Nephron (organoid): ENCODE results near the gene GADD45G.

ENCODE experiments used
- H3K27ac Mint-ChIP-seq, 3 experiments: 2 replicates each; pipeline ENCODE4 v1.8.0; 2020; ENCODE audit warnings: mixed read lengths in 3 of 3, mild to moderate bottlenecking in 2 of 3, moderate library complexity in 1 of 3
- H3K27me3 Mint-ChIP-seq: 2 replicates; pipeline ENCODE4 v1.8.0; 2021; ENCODE audit warnings: low read depth, mild to moderate bottlenecking, moderate library complexity, mixed read lengths
- H3K36me3 Mint-ChIP-seq: 2 replicates; pipeline ENCODE4 v1.8.0; 2020; ENCODE audit warnings: low read depth, mixed read lengths
- H3K4me1 Mint-ChIP-seq: 2 replicates; pipeline ENCODE4 v1.8.0; 2020; ENCODE audit warnings: mixed read lengths
- H3K4me3 Mint-ChIP-seq, 3 experiments: 2 replicates each; pipeline ENCODE4 v1.8.0; 2020; ENCODE audit warnings: mild to moderate bottlenecking in 3 of 3, mixed read lengths in 3 of 3, moderate library complexity in 2 of 3
- H3K9me3 Mint-ChIP-seq: 2 replicates; pipeline ENCODE4 v1.8.0; 2020; ENCODE audit warnings: mixed read lengths
- TF ChIP-seq, protein P1 (sequence below), 3 experiments: fragments of 200-600 bp; sonication (generic); IDR thresholded peaks; one replicate each; pipeline ENCODE4 v1.5.0; 2021; ENCODE audit warnings: antibody characterized with exemption in 3 of 3; ENCODE audit not compliant: unreplicated experiment in 3 of 3

Gene GADD45G

DNA sequence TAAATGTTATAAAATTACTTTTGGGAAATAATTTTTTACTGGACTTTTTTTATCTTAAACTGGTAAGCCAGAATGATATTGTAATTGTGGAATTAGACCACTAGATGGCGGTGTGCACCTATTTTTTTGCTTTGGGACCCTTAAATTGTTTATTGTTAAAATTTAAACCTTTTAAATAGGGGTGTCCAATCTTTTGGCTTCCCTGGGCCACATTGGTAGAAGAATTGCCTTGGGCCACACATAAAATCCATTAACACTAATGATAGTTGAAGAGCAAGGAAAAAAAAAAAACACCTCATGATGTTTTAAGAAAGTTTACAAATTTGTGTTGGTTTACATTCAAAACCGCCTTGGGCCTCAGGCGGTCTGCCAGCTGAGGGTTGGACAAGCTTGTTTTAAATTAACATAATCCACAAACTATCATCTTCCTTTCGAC lies 28.4 kb upstream of the GADD45G start:
- no peak overlapping the region for H3K4me3 Mint-ChIP-seq
- TF ChIP-seq, protein P1, sequence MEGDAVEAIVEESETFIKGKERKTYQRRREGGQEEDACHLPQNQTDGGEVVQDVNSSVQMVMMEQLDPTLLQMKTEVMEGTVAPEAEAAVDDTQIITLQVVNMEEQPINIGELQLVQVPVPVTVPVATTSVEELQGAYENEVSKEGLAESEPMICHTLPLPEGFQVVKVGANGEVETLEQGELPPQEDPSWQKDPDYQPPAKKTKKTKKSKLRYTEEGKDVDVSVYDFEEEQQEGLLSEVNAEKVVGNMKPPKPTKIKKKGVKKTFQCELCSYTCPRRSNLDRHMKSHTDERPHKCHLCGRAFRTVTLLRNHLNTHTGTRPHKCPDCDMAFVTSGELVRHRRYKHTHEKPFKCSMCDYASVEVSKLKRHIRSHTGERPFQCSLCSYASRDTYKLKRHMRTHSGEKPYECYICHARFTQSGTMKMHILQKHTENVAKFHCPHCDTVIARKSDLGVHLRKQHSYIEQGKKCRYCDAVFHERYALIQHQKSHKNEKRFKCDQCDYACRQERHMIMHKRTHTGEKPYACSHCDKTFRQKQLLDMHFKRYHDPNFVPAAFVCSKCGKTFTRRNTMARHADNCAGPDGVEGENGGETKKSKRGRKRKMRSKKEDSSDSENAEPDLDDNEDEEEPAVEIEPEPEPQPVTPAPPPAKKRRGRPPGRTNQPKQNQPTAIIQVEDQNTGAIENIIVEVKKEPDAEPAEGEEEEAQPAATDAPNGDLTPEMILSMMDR (IDR thresholded peaks at IDR 0.05; ENCODE audit: unreplicated experiment in 3 of 3): peak; percentile 73 to 80 (median 79)
- H3K27ac Mint-ChIP-seq: no peak overlapping the region
- H3K36me3 Mint-ChIP-seq: no peaks in the 10 kb centered on the region
- no peaks in the 10 kb centered on the region for H3K4me1 Mint-ChIP-seq
- H3K27me3 Mint-ChIP-seq: peaks cover 8% of the 10 kb centered on the region
- H3K9me3 Mint-ChIP-seq: peaks cover 5% of the 10 kb centered on the region

DNA sequence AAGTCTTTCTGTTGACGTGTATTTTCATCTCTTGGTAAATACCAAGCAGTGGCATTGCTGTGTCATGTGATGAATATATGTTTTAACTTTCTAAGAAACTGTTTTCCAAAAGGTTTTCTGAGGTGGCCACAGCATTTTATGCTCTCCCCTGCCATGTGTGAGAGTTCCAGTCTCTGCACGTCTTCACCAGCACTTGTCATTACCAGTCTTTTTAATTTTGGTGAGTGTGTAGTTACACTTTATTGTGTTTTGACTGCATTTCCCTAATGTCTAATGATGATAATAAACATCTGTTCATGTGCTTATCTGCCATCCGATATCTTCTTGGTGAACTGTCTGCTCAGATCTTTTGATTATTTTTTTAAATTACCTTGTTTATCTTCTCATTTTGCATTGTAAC lies 27.4 kb upstream of the GADD45G start:
- no peaks in the 10 kb centered on the region for H3K4me1 Mint-ChIP-seq
- peaks cover 8% of the 10 kb centered on the region for H3K27me3 Mint-ChIP-seq
- peaks cover 5% of the 10 kb centered on the region for H3K9me3 Mint-ChIP-seq
- no peaks in the 10 kb centered on the region for H3K36me3 Mint-ChIP-seq
- H3K27ac Mint-ChIP-seq: no peak overlapping the region
- TF ChIP-seq, protein P1 (IDR thresholded peaks at IDR 0.05; ENCODE audit: unreplicated experiment in 3 of 3): no peak
- no peak overlapping the region for H3K4me3 Mint-ChIP-seq

DNA sequence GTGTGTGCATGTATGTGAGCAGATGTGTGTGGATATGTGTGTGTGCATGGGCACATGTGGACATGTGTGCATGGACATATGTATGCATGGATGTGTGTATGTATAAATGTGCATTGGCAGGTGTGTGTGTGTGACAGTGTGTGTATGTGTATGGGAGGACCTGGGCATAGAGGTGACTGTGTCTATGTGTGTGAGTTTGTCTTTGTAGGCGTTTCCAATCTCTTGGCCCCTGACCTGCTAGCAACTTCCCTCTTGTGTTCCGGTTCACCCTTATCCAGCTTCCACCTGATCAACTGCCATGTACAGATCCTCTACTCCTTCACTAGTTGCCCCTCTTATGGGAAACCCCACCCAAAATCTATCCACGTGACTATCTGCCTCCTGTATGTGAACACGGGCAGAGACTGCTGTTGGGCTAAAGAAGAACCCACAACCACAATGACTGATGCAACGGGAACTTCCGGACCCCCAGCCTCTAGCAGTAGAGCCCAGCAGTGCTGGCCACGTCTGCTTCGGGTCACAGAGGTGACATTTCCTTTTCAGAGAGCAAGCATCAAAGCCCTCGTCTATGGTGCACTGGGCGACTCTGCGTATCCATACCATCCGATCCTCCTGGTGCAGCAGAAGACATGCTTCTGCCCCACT lies 24.9 kb upstream of the GADD45G start:
- H3K36me3 Mint-ChIP-seq: no peaks in the 10 kb centered on the region
- H3K9me3 Mint-ChIP-seq: peaks cover 17% of the 10 kb centered on the region
- peaks cover 4% of the 10 kb centered on the region for H3K27me3 Mint-ChIP-seq
- H3K4me1 Mint-ChIP-seq: no peaks in the 10 kb centered on the region
- TF ChIP-seq, protein P1 (IDR thresholded peaks at IDR 0.05; ENCODE audit: unreplicated experiment in 3 of 3): no peak
- H3K4me3 Mint-ChIP-seq: no peak overlapping the region
- no peak overlapping the region for H3K27ac Mint-ChIP-seq

DNA sequence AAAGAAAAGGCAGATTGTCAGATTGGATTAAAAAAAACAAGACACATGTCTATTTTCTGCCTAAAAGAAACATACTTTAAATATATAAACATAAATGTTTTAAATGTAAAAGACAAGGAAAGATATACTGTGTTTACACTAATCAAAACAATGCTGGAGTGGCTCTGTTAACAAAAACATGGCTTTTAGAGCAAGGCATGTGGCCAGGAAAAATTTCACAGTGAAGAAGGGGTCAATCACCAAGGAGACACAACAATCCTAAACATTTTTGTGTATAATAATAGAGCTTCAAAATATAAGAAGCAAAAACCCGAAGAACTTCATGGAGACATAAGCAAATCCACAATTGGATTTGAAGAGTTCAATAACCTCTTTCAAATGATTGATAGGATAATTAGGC lies 18.5 kb upstream of the GADD45G start:
- Mint-ChIP-seq H3K36me3 (no peaks in the 10 kb centered on the region), H3K27me3 (no peaks in the 10 kb centered on the region), H3K9me3 (peaks cover 12% of the 10 kb centered on the region), H3K4me1 (no peaks in the 10 kb centered on the region), H3K27ac (no peak overlapping the region), H3K4me3 (no peak overlapping the region)
- TF ChIP-seq, protein P1 (IDR thresholded peaks at IDR 0.05; ENCODE audit: unreplicated experiment in 3 of 3): no peak

DNA sequence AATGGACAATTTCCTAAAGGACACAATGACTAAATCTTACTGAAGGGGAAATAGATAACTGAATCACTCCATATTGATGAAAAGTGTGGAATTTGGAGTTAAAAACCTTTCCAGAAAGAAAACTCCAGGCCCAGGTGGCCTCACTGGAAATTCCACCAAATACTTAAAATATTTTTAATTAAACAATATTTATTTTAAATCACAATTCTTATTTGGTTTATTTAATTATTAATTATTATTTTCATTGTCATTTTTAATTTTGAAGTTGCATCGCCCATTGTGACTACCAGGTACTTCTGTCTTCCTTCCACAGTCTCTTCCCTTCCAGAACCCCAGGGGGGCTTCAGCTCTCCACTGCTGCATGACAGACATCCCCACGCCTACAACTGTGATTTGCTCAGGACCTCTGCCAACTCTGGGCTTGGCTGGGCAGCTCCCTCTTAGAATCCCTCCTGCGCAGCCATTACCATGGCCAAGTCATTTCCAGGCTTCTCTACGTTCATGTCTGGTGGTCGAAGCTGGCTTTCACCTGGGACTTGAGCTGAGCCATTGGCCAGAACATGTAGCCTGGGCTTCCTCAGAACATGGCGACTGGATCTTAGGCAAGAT lies 16.4 kb upstream of the GADD45G start:
- Mint-ChIP-seq H3K4me1 (peaks cover 11% of the 10 kb centered on the region), H3K36me3 (no peaks in the 10 kb centered on the region), H3K9me3 (peaks cover 10% of the 10 kb centered on the region), H3K27me3 (peaks cover 4% of the 10 kb centered on the region), H3K4me3 (no peak overlapping the region), H3K27ac (no peak overlapping the region)
- TF ChIP-seq, protein P1 (IDR thresholded peaks at IDR 0.05; ENCODE audit: unreplicated experiment in 3 of 3): no peak

DNA sequence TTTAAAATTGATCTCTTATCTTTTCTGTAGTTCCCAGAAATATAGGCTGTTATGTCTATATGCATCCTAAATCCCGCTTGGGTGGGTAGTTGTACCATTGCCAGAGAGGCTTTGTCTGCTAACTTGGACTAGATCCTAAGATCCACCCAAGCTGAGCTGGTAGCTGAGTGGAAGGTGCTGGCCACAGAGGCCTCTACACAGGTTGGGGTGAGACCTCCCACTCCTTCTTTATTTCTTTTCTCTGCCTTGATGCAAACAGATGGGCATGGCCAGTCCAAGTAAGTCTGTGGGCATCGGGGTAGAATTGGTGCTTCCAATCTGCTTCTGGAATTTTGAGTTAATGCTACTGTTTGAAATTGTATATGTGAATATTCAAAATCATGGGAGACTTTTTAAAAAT lies 14.4 kb upstream of the GADD45G start:
- Mint-ChIP-seq H3K4me1 (peaks cover 11% of the 10 kb centered on the region), H3K27me3 (peaks cover 13% of the 10 kb centered on the region), H3K27ac (no peak overlapping the region), H3K36me3 (no peaks in the 10 kb centered on the region), H3K9me3 (no peaks in the 10 kb centered on the region), H3K4me3 (no peak overlapping the region)
- TF ChIP-seq, protein P1 (IDR thresholded peaks at IDR 0.05; ENCODE audit: unreplicated experiment in 3 of 3): no peak
